Activated T-cell treated with anti-CD3 and anti-CD28 coated beads, Interleukin-2, amount 50 U/mL, for 72 hours (primary cell): ENCODE data around the gene STK32B. TPM values are rescaled to one million over a fixed set of nuclear protein-coding genes. Genes with fewer than 3 reads are reported as not detected.

ENCODE experiments used
- ATAC-seq, 2 donors: fragments of 150-1000 bp; cut with Tn5 transposase; replicated peaks in 1 of 2; 2 replicates each; pipeline ENCODE4 v1.10.0; 2021; ENCODE audit warnings: moderate library complexity in 2 of 2, mild to moderate bottlenecking in 1 of 2
- DNase-seq, 2 donors: peaks; one replicate each; pipeline ENCODE4 v3.0.0; 2021 to 2022; ENCODE audit warnings: mixed read lengths in 1 of 2
- H3K27ac Mint-ChIP-seq: one replicate; pipeline ENCODE4 v1.8.0; 2022; ENCODE audit warnings: mild to moderate bottlenecking, moderate library complexity, mixed read lengths
- H3K27me3 Mint-ChIP-seq: one replicate; pipeline ENCODE4 v1.8.0; 2022; ENCODE audit warnings: low read depth, mixed read lengths
- H3K36me3 Mint-ChIP-seq, 2 donors: one replicate each; pipeline ENCODE4 v1.8.0; 2022; ENCODE audit warnings: mixed read lengths in 2 of 2, mild to moderate bottlenecking in 1 of 2; ENCODE audit not compliant: insufficient read depth in 2 of 2
- H3K4me1 Mint-ChIP-seq: one replicate; pipeline ENCODE4 v1.8.0; 2022; ENCODE audit warnings: low read depth, mixed read lengths
- H3K4me3 Mint-ChIP-seq, 2 donors: one replicate each; pipeline ENCODE4 v1.8.0; 2022; ENCODE audit warnings: mild to moderate bottlenecking in 2 of 2, mixed read lengths in 2 of 2, moderate library complexity in 2 of 2
- H3K9me3 Mint-ChIP-seq, 2 donors: one replicate each; pipeline ENCODE4 v1.8.0; 2022; ENCODE audit warnings: mixed read lengths in 2 of 2
- total RNA-seq, 2 donors: library from RNA; stranded (reverse); gene quantifications; one replicate each; pipeline ENCODE4 v1.2.3, GENCODE V29; 2022

STK32B gene
- total RNA-seq, 2 donors from 2014 or later, result not detected

DNA sequence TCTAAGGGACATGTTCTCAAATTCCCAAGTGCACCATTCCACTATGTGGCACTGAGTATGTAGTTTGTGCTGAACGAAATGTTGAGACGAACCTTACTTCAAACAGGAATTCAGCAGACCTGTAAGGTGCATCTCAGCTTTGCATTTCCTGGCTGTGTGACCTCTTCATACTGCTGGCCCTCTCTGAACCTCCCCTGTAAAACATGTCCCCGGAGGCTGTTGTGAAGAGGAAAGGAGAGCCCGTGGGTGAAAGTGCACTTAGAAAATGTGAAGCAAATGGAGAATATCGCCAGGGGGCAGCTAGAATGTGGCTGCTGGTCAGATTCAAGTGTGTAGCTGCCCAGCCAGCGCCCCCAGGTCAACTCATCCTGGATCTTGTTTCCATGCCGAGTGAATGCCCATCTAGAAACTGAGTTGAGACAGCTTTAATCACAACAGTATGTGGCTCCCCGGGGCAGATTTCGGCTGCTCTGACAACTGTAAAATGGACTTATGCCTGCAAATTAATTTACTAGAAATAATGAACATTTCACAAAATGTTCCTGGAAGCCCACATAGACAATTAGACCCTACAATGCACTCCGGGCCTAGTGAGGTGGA, 393.7 kb downstream of the STK32B start:
- ATAC-seq (no peak), DNase-seq (no peak)
- Mint-ChIP-seq H3K9me3 (peaks cover 0 to 1% of the 10 kb centered on the region in 2 donors), H3K27me3 (no peaks in the 10 kb centered on the region), H3K4me3 (no peak overlapping the region), H3K27ac (no peak overlapping the region), H3K4me1 (no peaks in the 10 kb centered on the region), H3K36me3 (peaks cover 0 to 1% of the 10 kb centered on the region in 2 donors)

- no peak for ATAC-seq
- Mint-ChIP-seq H3K36me3 (peaks cover 0 to 1% of the 10 kb centered on the region in 2 donors), H3K4me3 (no peak overlapping the region), H3K9me3 (peaks cover 0 to 1% of the 10 kb centered on the region in 2 donors), H3K4me1 (no peaks in the 10 kb centered on the region), H3K27me3 (no peaks in the 10 kb centered on the region), H3K27ac (no peak overlapping the region)
- DNase-seq, result no peak
Measured at GRCh38 chr4:5446595-5447226, 395.4 kb downstream of the STK32B start.

GRCh38 chr4:5447755-5448154, 396.5 kb downstream of the STK32B start:
- H3K27ac Mint-ChIP-seq, result no peak overlapping the region
- H3K36me3 Mint-ChIP-seq, result peaks cover 0 to 1% of the 10 kb centered on the region in 2 donors
- H3K4me3 Mint-ChIP-seq, result no peak overlapping the region

GRCh38 chr4:5448221-5448620, 396.9 kb downstream of the STK32B start:
- H3K9me3 Mint-ChIP-seq, result peaks cover 0 to under 1% of the 10 kb centered on the region in 2 donors
- H3K27me3 Mint-ChIP-seq, result no peaks in the 10 kb centered on the region
- DNase-seq (no peak), ATAC-seq (no peak)
- no peaks in the 10 kb centered on the region for H3K4me1 Mint-ChIP-seq
- no peak overlapping the region for H3K27ac Mint-ChIP-seq
- H3K36me3 Mint-ChIP-seq, result peaks cover 0 to 1% of the 10 kb centered on the region in 2 donors
- no peak overlapping the region for H3K4me3 Mint-ChIP-seq

More at GRCh38 chr4:5447755-5448154, 396.5 kb downstream of the STK32B start:
- Mint-ChIP-seq H3K4me1 (no peaks in the 10 kb centered on the region), H3K27me3 (no peaks in the 10 kb centered on the region), H3K9me3 (peaks cover 0 to 1% of the 10 kb centered on the region in 2 donors)
- DNase-seq (no peak), ATAC-seq (no peak)

DNA sequence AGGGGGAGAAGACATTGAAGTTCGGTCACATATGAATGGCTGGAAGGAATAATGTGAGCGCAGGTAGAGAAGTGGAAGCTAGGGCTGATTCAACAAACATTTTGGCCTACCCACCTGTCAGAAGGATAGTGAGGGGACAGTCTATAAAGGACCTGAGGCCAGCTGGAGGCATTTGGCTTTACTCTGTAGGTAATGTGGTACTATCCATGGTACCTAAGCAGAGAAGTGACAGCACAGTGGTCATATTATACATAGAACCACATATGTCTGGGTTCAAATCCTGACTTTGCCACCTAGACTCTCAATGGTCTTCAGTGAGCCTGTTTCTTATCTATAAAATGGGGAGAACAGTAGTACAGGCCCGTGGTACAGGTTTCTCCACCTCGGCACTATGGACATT, 400.0 kb downstream of the STK32B start:
- no peak for ATAC-seq
- no peaks in the 10 kb centered on the region for H3K36me3 Mint-ChIP-seq
- no peaks in the 10 kb centered on the region for H3K27me3 Mint-ChIP-seq
- no peak overlapping the region for H3K4me3 Mint-ChIP-seq
- no peaks in the 10 kb centered on the region for H3K4me1 Mint-ChIP-seq
- H3K9me3 Mint-ChIP-seq, result no peaks in the 10 kb centered on the region
- no peak overlapping the region for H3K27ac Mint-ChIP-seq
- no peak for DNase-seq

DNA sequence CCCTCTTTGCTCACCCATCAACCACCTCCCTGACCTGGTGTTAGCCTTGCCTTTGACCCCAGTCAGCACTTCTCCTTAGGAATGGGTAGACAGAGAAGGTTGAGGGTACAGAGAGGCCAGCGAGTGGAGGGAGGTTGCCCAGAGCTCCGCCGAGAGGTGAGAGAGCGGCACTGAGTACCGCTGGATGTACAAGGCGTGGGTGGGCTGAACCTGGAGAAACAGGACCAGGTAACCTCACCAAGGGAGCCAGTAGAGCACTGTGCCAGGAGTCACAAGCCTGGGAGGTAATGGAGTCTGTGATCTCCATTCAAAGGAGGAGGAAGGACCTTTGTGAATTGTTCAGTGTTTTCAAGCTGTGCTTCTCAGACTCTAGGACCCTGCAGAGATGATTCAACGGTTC, 400.9 kb downstream of the STK32B start:
- ATAC-seq (no peak), DNase-seq (no peak)
- no peaks in the 10 kb centered on the region for H3K27me3 Mint-ChIP-seq
- no peaks in the 10 kb centered on the region for H3K9me3 Mint-ChIP-seq
- H3K36me3 Mint-ChIP-seq, result no peaks in the 10 kb centered on the region
- H3K27ac Mint-ChIP-seq, result no peak overlapping the region
- no peaks in the 10 kb centered on the region for H3K4me1 Mint-ChIP-seq
- no peak overlapping the region for H3K4me3 Mint-ChIP-seq

- Mint-ChIP-seq H3K27me3 (no peaks in the 10 kb centered on the region), H3K36me3 (no peaks in the 10 kb centered on the region), H3K4me3 (no peak overlapping the region), H3K27ac (no peak overlapping the region), H3K4me1 (no peaks in the 10 kb centered on the region), H3K9me3 (no peaks in the 10 kb centered on the region)
- no peak for ATAC-seq
- no peak for DNase-seq
Measured at GRCh38 chr4:5455003-5455585, 403.8 kb downstream of the STK32B start.

- no peaks in the 10 kb centered on the region for H3K4me1 Mint-ChIP-seq
Measured at GRCh38 chr4:5456296-5456845, 405.1 kb downstream of the STK32B start.

DNA sequence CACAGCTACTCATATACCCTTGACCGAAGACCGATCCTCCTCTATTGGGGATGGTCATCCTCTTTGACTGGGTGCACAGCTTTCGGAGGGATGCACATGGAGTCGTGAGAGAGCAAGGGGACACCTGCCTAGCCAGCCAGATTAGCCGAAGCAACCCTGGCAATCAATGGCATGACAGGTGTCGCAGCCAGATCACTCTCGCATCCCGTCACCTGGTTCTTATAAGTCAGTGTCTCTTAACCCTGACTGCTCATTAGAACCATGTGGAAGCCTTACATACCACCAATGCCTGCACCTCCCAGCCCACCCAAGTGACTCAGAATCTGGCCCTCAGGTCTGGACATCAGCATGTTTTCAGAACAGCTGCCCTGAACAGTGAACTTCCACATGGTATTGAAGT, 407.4 kb downstream of the STK32B start:
- Mint-ChIP-seq H3K36me3 (no peaks in the 10 kb centered on the region), H3K9me3 (no peaks in the 10 kb centered on the region), H3K27ac (no peak overlapping the region), H3K27me3 (no peaks in the 10 kb centered on the region), H3K4me1 (no peaks in the 10 kb centered on the region), H3K4me3 (no peak overlapping the region)
- ATAC-seq (no peak), DNase-seq (no peak)

More at GRCh38 chr4:5456296-5456845, 405.1 kb downstream of the STK32B start:
- Mint-ChIP-seq H3K27me3 (no peaks in the 10 kb centered on the region), H3K36me3 (no peaks in the 10 kb centered on the region), H3K27ac (no peak overlapping the region), H3K9me3 (no peaks in the 10 kb centered on the region), H3K4me3 (no peak overlapping the region)
- DNase-seq, result no peak
- ATAC-seq, result no peak

- no peak for DNase-seq
- no peak for ATAC-seq
- Mint-ChIP-seq H3K4me3 (no peak overlapping the region), H3K36me3 (no peaks in the 10 kb centered on the region), H3K4me1 (no peaks in the 10 kb centered on the region), H3K9me3 (no peaks in the 10 kb centered on the region), H3K27me3 (no peaks in the 10 kb centered on the region), H3K27ac (no peak overlapping the region)
Measured at GRCh38 chr4:5459236-5459635, 408.0 kb downstream of the STK32B start.

DNA sequence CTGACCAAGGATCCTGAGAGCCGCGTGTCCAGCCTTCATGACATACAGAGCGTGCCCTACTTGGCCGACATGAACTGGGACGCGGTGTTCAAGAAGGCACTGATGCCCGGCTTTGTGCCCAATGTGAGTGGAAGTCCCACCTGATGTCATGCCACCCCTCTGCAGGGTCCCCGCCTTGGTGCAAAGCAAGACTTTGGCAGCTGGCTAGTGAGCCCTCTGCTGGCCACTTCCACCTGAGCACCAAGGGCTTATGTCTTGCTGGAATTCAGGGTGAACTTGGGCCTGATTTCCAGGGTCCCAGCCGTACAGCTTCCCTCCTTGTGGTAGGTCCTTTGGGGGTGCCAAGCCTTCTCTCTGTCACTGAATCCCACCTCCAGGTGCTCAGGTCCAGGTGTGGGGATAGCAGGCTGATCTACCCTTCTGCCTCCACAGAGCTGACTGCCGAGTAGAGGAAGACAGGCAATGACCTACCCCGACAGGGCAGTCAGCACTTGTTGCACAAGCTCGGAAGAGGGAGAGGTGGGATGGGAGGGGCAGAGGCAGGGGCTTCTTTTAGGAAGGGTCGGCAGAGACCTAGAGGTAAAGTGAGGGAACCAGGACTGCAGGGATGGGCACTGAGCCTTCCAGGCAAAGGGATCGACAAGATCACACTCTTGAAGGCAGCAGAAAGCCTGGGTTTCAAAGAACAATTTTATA, 409.0 kb downstream of the STK32B start:
- ATAC-seq, result no peak
- H3K27ac Mint-ChIP-seq, result no peak overlapping the region
- H3K4me1 Mint-ChIP-seq, result no peaks in the 10 kb centered on the region
- no peaks in the 10 kb centered on the region for H3K27me3 Mint-ChIP-seq
- no peaks in the 10 kb centered on the region for H3K9me3 Mint-ChIP-seq
- no peaks in the 10 kb centered on the region for H3K36me3 Mint-ChIP-seq
- DNase-seq, result no peak
- H3K4me3 Mint-ChIP-seq, result no peak overlapping the region

- Mint-ChIP-seq H3K27ac (no peak overlapping the region), H3K4me1 (no peaks in the 10 kb centered on the region), H3K4me3 (no peak overlapping the region), H3K9me3 (no peaks in the 10 kb centered on the region), H3K36me3 (no peaks in the 10 kb centered on the region), H3K27me3 (no peaks in the 10 kb centered on the region)
- ATAC-seq, result no peak
- no peak for DNase-seq
Measured at GRCh38 chr4:5461477-5461876, 410.2 kb downstream of the STK32B start.

GRCh38 chr4:5462254-5462835, 411.1 kb downstream of the STK32B start:
- H3K9me3 Mint-ChIP-seq, result no peaks in the 10 kb centered on the region
- ATAC-seq (no peak), DNase-seq (no peak)
- no peaks in the 10 kb centered on the region for H3K27me3 Mint-ChIP-seq
- H3K36me3 Mint-ChIP-seq, result no peaks in the 10 kb centered on the region
- H3K4me3 Mint-ChIP-seq, result no peak overlapping the region
- H3K4me1 Mint-ChIP-seq, result no peaks in the 10 kb centered on the region
- H3K27ac Mint-ChIP-seq, result no peak overlapping the region
